ENCODE data around the gene SH3RF1.
A peak's percentile ranks its signal among the peaks of the same experiment; 100 is the strongest.
"Not testable (repeated sequence)": the region's sequence is repeated elsewhere in the genome, so short reads cannot be mapped to it uniquely, and the experiment has no call there.

SH3RF1 gene

DNA sequence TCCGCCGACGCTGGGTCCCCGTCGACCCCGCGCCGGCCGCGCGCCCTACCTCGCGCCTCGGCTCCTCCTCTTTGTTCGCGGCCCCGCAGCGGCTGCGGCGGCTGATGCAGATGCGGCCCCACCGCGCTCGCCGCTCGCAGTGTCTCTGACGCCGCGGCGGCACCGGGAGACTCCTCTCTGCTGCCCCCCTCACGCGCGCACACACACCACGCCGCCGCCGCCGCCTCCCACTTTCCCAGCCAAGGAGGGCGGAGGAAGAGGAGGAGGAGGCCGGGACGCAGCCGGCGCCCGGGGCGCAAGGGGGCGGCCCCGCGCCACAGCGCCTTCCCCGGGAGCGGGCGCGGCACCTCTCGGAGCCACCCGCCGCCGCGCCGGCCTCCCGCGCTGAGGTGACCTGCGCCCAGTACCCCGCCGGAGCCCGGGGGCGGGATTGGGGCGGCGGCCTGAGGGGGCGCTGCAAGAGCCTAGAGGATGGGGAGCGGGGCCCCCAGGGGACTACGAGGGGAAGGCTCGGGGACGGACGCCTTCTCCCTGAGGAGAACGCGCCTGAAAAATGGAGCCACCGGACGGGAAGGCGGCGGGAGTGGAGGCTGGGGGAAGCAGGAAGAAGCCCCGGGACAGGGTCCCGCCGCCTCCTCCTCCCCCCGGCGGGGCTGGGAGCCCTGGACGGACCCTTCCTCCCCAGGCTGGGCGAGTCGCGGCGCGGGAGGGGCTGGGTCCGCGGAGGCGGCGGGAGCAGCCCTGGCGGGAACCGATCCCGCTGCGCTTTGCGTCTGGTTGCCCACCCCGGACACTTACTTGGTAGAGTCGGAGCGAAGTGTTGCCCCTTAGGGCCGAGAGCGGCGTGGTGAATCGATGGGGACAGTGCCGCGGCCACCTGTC lies at the start of gene SH3RF1:
SH3RF1 (minus strand) TSS at position 147 of the 882 bp plus-strand sequence. CDS start 1,744 bp downstream, outside the sequence.
- DNase-seq (ENCODE audit: low spot score) = no peak

GRCh38 chr4:169315530-169316343 lies 45.0 kb upstream of the SH3RF1 start:
- DNase-seq (ENCODE audit: low spot score) = no peak

- DNase-seq (ENCODE audit: low spot score) = no peak
Observed at GRCh38 chr4:169314906-169315305, 44.1 kb upstream of the SH3RF1 start.

DNA sequence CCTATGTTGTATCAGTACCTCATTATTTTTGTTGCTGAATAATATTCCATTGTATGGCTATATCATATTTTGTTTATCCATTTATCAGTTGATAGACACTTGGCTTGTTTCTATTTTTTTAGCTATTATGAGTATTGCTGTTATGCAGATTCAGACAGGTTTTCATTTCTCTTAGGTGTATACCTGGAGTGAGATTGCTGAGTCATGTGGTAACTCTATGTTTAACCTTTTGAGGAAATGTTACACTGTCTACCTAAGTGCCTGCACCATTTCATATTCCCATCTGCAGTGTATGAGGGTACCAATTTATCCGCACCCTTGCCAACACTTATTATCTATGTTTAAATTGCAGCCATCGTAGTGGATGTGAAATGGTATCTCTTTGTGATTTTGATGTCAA lies 43.0 kb upstream of the SH3RF1 start:
- no peak for DNase-seq (ENCODE audit: low spot score)

GRCh38 chr4:169312690-169313422 lies 42.1 kb upstream of the SH3RF1 start:
- DNase-seq (ENCODE audit: low spot score) = no peak

DNA sequence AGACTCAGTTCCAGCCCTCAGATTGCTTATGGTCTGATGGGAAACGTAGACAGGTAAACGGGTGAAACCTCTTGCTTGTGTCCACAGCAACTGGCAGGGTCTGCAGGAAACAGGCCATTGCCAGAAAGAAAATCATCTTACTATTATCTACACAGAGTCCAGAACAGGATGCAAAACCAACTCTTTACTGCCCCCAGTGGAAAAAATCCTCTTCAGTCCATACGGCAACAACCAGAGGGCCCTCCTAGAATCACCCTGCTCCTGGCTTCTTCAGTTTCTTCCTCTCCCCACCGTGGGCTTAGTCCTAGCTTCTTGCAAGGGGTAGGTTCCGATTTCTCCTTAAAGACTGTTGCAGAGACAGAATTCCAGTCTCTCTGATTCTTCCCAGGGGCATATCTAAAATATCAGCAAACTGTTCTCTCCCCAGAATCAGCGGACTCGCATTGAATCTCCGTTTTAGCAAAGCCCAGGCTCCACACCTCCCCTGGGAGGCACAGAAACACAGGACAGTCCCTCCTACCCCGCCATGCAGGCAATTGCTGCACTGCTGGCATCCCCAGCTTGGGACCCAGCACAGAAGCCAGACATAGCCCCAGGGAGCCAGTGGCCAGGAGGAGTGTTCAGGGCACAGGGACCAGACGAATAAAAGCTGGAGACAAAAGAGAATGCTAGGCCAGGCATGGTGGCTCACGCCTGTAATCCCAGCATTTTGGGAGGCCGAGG lies 41.0 kb upstream of the SH3RF1 start:
- peak; percentile 14 for DNase-seq (ENCODE audit: low spot score)

DNA sequence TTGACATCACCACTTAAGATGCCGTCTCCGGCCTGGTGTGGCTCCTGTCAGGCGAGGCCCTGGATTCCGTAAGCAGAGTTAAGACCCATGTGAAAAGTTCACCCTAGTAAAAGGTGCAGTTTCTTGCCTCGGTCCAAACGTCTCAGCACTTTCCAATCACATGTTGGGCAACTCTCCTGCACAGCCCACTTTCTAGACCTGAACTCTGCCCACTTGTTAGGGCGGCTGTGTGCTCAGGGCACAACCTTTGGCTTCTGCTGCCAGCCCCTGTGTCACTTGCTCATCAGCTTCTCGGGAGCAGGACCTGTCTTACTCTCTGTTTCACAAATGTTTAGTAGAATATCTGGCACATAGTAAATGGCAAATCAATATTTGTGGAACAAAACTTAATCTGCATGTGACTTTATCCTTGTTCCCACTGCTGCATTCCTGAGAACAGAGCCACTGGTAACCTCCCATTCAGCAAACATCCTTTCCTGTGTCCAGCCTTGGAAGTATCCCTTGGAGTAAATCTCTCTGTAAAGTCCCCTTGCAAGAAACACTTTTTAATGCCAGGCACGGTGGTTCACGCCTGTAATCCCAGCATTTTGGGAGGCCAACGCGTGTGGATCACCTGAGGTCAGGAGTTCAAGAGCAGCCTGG lies 38.7 kb upstream of the SH3RF1 start:
- no peak for DNase-seq (ENCODE audit: low spot score)

- no peak for DNase-seq (ENCODE audit: low spot score)
Observed at GRCh38 chr4:169307576-169307975, 36.8 kb upstream of the SH3RF1 start.

DNA sequence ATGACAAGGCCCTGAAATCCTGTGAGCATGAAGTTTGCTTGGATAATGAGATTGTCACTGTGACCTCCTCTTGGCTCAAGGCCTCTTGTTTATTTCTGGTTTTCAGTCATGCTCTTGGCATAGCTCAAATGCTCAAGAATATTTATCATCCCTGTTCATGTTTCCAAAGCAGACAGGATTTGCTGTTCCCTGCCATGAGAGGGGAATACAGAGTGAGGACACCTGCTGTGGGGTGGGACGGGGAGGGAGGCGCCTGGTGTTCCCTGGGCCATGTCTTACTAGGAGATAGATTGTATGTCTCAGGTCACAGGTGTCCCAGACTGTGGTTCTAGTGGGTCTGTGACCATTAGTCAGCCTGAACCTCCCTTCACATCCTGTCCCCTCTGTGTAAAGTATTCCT lies 34.9 kb upstream of the SH3RF1 start:
- DNase-seq (ENCODE audit: low spot score) = no peak

- no peak for DNase-seq (ENCODE audit: low spot score)
Observed at GRCh38 chr4:169305173-169305572, 34.4 kb upstream of the SH3RF1 start.

DNA sequence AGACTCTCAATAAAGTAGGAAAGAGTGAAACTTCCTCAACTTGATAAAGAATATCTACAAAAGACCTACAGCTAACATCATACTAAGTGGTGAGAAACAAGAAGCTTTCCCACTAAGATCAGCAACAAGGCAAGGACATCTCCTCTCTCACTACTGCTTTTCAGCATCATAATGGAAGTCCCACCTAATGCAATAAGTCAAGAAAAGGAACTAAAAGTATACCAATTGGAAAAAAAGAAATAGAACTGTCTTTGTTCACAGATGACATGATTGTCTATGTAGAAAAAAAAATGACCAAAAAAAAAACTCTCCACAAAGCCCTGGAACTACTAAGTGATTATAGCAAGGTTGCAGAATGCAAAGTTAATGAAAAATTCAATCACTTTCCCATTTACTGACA lies 25.1 kb upstream of the SH3RF1 start:
- no peak for DNase-seq (ENCODE audit: low spot score)

DNA sequence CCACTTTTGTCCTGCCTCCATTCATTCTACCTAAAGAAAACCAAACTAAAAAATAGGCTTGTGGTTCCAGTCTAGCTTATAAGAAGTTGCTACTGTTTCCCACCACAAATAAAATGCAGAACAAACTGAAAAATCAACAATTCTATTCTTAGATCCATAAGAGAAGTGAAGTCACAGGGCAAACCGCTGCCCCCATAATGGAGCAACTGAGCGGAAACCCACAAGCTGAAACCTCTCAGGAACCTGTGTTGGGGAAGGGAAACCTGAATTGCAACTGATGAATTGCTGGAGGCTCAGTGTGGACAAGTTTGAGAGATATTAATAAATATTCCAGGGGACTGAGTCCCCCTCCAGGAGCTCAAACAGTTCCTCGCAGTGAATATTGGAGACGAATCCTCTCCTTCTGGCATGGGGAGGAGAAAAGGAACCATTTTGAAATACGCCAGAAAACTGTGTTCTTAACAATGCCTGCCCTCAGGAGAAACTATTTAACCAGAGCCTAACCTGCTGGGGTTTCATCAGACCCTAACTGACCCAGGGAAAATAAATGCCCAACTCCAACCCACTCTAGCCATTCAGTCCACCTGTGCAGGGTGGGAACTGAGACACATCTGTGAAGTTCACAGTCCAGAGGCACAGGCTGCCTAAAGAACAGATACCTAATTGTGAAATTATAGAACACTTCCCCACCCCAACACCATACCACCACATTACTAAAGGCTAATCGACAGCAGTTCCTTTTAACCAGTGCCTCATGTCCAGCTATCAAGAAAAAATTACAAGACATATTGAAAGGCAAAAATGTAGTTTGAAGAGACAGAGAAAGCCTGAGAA lies 22.8 kb upstream of the SH3RF1 start:
- no peak for DNase-seq (ENCODE audit: low spot score)

DNA sequence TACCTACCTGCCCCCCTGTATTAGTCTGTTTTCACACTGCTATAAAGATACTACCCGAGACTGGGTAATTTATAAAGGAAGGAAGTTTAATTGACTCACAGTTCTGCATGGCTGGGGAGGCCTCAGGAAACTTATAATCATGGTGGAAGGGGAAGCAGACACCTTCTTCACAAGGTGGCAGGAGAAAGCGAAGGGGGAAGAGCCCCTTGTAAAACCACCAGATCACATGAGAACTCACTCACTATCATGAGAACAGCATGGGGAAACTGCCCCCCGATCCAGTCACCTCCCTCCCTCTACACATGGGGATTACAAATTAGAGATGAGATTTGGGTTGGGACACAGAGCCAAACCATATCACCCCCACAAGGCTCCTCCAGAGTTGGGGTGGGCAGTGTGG lies 17.2 kb upstream of the SH3RF1 start:
- DNase-seq (ENCODE audit: low spot score) = not testable (repeated sequence)

GRCh38 chr4:169286562-169287301 lies 16.0 kb upstream of the SH3RF1 start:
- DNase-seq (ENCODE audit: low spot score) = no peak

DNA sequence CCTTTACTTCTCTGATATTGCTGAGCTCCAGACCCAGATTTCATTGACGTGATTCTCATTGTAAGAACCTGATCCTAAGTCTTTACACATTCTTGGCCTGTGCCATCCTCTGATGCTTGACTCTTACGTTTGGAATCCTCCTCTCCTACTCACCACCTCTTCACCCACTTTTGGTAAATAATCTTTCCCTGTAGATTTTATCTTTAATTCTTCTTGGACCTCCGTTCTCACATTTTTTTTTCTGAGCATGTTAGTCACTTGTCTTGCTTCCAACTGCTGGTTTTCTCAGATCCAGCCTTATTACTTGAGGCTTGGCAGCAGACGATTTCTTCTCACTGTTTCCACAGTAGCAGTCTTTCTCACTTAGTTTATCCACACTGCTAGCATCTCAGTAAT lies 12.4 kb upstream of the SH3RF1 start:
- DNase-seq (ENCODE audit: low spot score) = no peak

DNA sequence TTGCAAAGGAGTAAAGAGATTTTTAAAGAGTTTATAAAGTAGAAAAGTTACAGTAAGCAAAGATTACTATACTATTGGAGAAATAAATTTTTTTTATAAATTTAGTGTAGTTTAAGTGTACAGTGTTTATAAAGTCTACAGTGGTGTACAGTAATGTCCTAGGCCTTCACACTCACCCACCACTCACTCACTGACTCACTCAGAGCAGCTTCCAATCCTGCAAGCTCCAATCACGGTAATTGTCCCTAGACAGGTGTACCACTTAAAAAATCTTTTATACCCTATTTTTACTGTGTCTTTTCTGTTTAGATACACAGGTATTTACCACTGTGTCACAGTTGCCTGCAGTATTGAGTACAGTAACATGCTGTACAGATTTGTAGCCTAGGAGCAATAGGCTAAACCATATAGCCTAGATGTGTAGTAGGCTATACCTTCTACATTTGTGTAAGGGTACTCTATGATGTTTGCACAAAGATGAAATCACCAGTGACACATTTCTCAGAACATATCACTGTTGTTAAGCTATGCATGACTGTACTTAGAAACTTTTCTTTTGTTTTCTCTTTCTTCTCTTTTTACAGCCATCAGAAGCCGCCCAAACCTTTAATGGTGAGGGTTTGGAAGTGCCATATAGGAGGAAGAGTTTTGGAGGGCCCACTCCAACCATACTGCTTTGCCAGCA lies 11.8 kb upstream of the SH3RF1 start:
- no peak for DNase-seq (ENCODE audit: low spot score)

DNA sequence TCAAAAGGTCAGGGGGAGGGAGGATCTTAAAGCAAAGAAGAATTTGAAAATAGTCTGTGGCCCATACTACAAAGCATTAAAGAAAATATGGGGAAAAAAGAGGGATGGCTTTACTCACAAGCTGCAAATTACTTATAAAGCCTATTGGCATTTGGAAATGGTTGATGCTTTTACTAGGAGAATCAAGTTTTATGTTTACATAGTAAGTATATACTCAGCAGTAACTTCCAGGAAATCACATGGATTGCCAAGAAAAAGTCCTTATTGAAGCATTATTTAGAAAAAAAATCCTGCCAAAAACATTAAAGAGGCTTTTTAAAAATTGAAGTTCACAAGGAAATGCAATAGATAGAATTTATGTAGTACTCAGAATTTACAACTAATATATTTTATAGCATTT lies 8.4 kb upstream of the SH3RF1 start:
- DNase-seq (ENCODE audit: low spot score) = no peak

- no peak for DNase-seq (ENCODE audit: low spot score)
Observed at GRCh38 chr4:169278624-169279023, 7.9 kb upstream of the SH3RF1 start.

GRCh38 chr4:169277838-169278237 lies 7.1 kb upstream of the SH3RF1 start:
- DNase-seq (ENCODE audit: low spot score) = not testable (repeated sequence)

Data from CD4-positive, alpha-beta T cell treated with Interleukin-2 at 100 ng/mL for 4 hours (primary cell).